DND-41 (cell line): ENCODE data around the gene DOHH.
"Not testable (repeated sequence)": the region's sequence is repeated elsewhere in the genome, so short reads cannot be mapped to it uniquely, and the experiment has no call there.

Experiments
- ATAC-seq: fragments of 200-7000 bp; cut with Tn5 transposase; 3 replicates; pipeline ENCODE4 v1.9.1; 2021; ENCODE audit warnings: low read depth; ENCODE audit not compliant: insufficient read depth
- DNase-seq: peaks from one replicate; pipeline ENCODE4 v3.0.0-alpha.2; 2020
- H2AFZ ChIP-seq: 2 replicates; pipeline ENCODE4 v1.6.0; 2012; ENCODE audit warnings: low read depth, low read length
- H3K27ac ChIP-seq: 2 replicates; pipeline ENCODE4 v1.5.1; 2012; ENCODE audit warnings: low read length, inconsistent platforms
- H3K27me3 ChIP-seq: fragments of 200-600 bp; sonication (generic); 2 replicates; pipeline ENCODE4 v1.6.0; 2012; ENCODE audit warnings: low read length, mild to moderate bottlenecking, inconsistent platforms; ENCODE audit not compliant: insufficient read depth, poor library complexity
- H3K36me3 ChIP-seq: 2 replicates; pipeline ENCODE4 v1.5.1; 2012; ENCODE audit warnings: low read length, inconsistent platforms; ENCODE audit not compliant: insufficient read depth
- H3K4me1 ChIP-seq: 2 replicates; pipeline ENCODE4 v1.5.1; 2012; ENCODE audit warnings: mild to moderate bottlenecking, low read length; ENCODE audit not compliant: insufficient read depth
- H3K4me2 ChIP-seq: 2 replicates; pipeline ENCODE4 v1.6.0; 2012; ENCODE audit warnings: mild to moderate bottlenecking, moderate library complexity, low read length, inconsistent platforms; ENCODE audit not compliant: insufficient read depth
- H3K4me3 ChIP-seq, 2 experiments: fragments of 200-600 bp in 1 of 2; shearing (Covaris generic) in 1 of 2; 2 replicates each; pipeline ENCODE4 v1.5.1; 2012 to 2016; ENCODE audit warnings: inconsistent platforms in 2 of 2, low read length in 2 of 2, mild to moderate bottlenecking in 2 of 2, low read depth in 1 of 2, moderate library complexity in 1 of 2
- H3K79me2 ChIP-seq: 2 replicates; pipeline ENCODE4 v1.6.0; 2012; ENCODE audit warnings: low read length, inconsistent platforms; ENCODE audit not compliant: insufficient read depth
- H3K9ac ChIP-seq: 2 replicates; pipeline ENCODE4 v1.6.0; 2012; ENCODE audit warnings: low read depth, mild to moderate bottlenecking, inconsistent platforms, low read length, moderate library complexity
- H3K9me3 ChIP-seq: 2 replicates; pipeline ENCODE4 v1.5.1; 2012; ENCODE audit warnings: low read length, moderate library complexity, mild to moderate bottlenecking, inconsistent platforms; ENCODE audit not compliant: insufficient read depth, severe bottlenecking
- H4K20me1 ChIP-seq: 2 replicates; pipeline ENCODE4 v1.6.0; 2012; ENCODE audit warnings: low read length; ENCODE audit not compliant: insufficient read depth
- EZH2 ChIP-seq: IDR thresholded peaks from 3 replicates; pipeline ENCODE4 v1.6.1; 2012; ENCODE audit warnings: borderline replicate concordance, low read depth, mild to moderate bottlenecking, moderate library complexity, low read length, inconsistent platforms; ENCODE audit not compliant: severe bottlenecking
- TF ChIP-seq, protein P1 (sequence below): IDR thresholded peaks from 2 replicates; pipeline ENCODE4 v1.5.1; 2012; ENCODE audit warnings: borderline replicate concordance, low read length, moderate library complexity, mild to moderate bottlenecking; ENCODE audit not compliant: poor library complexity, severe bottlenecking; ENCODE audit errors: extremely low read depth

Gene DOHH

DNA sequence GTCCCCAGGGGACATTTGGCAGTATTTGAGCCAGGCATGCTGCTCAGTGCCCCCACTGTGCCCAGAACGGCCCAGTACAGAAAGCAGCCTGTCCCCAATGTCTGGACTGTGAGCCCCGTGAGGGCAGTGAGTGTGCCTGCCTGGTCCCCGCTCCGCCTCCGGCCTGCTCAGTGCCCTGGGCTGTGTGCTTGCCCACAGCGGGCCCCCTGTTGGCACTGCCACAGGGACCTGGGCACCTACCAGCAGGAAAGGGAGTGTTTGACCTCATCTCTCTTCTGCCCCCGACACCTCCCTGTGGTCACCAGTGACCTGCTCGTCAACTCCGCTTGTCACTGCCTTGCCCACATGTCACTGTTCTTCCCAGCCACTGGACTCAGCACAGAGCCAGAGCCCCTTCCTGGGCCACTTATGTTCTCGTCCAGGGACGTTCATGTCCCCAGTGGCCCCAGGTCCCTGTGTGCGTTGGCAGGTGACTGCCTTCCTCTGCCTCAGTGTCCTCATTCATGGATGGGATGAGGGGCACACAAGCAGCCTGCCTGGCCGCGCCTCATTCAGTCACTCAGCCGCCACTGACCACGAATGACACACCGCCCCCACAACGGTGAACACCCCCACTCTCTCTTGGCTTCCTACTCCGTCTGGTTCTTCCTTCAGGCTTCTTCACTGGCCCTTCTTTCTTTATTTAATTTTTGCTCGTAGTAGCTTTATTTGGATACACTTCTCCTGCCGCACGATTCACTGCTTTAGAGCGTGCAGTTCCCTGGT, 8.5 kb upstream of the DOHH start:
- Histone ChIP-seq H3K79me2 (peaks cover 83% of the 10 kb centered on the region), H3K9ac (no peak overlapping the region), H3K9me3 (no peaks in the 10 kb centered on the region), H3K27me3 (no peaks in the 10 kb centered on the region), H3K36me3 (peaks cover 62% of the 10 kb centered on the region), H3K4me3 (no peak overlapping the region), H3K4me2 (peak overlapping the region; percentile 90), H2AFZ (no peak overlapping the region), H3K27ac (no peak overlapping the region), H3K4me1 (peaks cover 42% of the 10 kb centered on the region), H4K20me1 (peaks cover 66% of the 10 kb centered on the region)
- ATAC-seq (no peak), DNase-seq (no peak)
- TF ChIP-seq, protein P1, sequence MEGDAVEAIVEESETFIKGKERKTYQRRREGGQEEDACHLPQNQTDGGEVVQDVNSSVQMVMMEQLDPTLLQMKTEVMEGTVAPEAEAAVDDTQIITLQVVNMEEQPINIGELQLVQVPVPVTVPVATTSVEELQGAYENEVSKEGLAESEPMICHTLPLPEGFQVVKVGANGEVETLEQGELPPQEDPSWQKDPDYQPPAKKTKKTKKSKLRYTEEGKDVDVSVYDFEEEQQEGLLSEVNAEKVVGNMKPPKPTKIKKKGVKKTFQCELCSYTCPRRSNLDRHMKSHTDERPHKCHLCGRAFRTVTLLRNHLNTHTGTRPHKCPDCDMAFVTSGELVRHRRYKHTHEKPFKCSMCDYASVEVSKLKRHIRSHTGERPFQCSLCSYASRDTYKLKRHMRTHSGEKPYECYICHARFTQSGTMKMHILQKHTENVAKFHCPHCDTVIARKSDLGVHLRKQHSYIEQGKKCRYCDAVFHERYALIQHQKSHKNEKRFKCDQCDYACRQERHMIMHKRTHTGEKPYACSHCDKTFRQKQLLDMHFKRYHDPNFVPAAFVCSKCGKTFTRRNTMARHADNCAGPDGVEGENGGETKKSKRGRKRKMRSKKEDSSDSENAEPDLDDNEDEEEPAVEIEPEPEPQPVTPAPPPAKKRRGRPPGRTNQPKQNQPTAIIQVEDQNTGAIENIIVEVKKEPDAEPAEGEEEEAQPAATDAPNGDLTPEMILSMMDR, result no peak
- TF ChIP-seq EZH2, result no peak

DNA sequence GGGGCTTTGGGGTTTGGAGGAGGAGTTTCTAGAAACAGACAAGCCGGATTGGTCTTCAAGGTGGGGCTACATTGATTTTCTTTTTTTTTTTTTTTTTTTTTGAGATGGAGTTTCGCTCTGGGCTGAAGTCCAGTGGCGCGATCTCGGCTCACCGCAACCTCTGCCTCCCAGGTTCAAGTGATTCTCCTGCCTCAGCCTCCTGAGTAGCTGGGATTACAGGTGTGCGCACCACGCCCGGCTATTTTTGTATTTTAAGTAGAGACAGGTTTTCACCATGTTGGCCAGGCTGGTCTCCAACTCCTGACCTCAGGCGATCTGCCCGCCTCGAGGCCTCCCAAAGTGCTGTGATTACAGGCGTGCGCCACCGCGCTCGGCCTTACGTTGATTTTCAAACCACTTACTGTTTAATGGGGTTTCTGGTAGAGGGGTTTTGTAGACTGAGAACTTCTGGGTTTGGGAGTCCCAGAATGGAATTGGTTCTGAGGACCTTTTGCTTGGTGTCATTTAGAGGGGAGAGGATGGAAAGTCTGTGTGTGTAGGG, 7.7 kb upstream of the DOHH start:
- peaks cover 41% of the 10 kb centered on the region for H3K4me1 ChIP-seq
- not testable (repeated sequence) for H3K9ac ChIP-seq, ATAC-seq, H3K9me3 ChIP-seq, DNase-seq, H3K27ac ChIP-seq, H3K27me3 ChIP-seq, H3K4me3 ChIP-seq, H2AFZ ChIP-seq
- H3K79me2 ChIP-seq, result peaks cover 75% of the 10 kb centered on the region
- peaks cover 54% of the 10 kb centered on the region for H3K36me3 ChIP-seq
- H3K4me2 ChIP-seq, result peak overlapping the region; percentile 90; the same call in 1 of the 2 replicates
- peaks cover 59% of the 10 kb centered on the region for H4K20me1 ChIP-seq

DNA sequence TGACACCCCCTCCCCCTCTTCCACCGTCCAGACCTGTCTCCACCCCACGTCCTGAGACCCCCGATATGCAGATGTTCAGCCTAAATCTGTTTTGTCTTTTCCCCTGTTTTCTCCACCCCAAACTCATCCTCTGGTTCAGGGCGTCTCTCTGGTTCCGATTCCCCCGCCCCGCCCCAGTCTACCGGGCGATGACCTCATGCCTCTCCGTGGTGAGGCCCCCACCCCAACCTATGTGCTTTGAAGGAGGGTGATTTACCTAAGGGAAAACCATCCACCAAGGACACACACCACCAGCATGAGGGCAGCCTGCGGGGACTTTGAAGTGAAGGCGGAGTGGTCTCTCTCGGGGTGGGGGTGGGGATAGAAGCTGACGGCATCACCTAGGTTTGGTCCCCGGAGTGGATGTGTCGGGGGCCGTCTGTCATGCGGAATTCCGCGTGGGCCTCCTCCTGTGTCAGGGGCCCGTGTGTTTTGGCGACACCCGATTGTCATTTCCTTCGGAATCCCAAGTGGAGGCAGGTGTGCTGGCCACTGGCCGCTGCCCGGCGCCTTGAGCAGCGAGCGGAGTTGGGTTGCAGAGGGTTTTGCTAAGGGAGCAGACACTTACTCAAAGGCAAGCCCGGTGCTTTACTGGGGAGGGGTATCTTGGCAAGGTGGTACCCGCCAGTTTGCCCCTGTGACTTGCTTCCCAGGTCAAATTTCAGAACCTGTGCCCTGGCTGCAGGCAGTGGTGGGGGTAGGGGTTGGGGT, 7.1 kb upstream of the DOHH start:
- peak overlapping the region; percentile 71; the same call in 1 of the 2 replicates for H3K27ac ChIP-seq

More for the DNA sequence above, 7.1 kb upstream of the DOHH start:
- DNase-seq (peak; percentile 33), ATAC-seq (no peak)
- Histone ChIP-seq H3K79me2 (peaks cover 69% of the 10 kb centered on the region), H3K36me3 (peaks cover 48% of the 10 kb centered on the region), H3K4me3 (peak overlapping the region; percentile 81 to 95; a peak in 3 of 4 replicates), H2AFZ (no peak overlapping the region), H3K27me3 (no peaks in the 10 kb centered on the region), H4K20me1 (peaks cover 52% of the 10 kb centered on the region), H3K4me1 (peaks cover 40% of the 10 kb centered on the region), H3K4me2 (peak overlapping the region; percentile 90), H3K9me3 (no peaks in the 10 kb centered on the region), H3K9ac (peak overlapping the region; percentile 94)
- TF ChIP-seq, protein P1, result no peak
- no peak for TF ChIP-seq EZH2
